Stomach (tissue), 4 donors: ENCODE measurements around the gene FLYWCH1.

Source experiments
- CTCF ChIP-seq, 7 experiments: fragments of 450-650 bp in 4 of 7; fragments of 200-600 bp in 3 of 7; sonication (generic) in 3 of 7; IDR thresholded peaks; one replicate each; pipeline ENCODE4 v1.5.1; 2016 to 2019; ENCODE audit warnings: antibody characterized with exemption in 7 of 7, control low read depth in 2 of 7, mild to moderate bottlenecking in 1 of 7
- EP300 ChIP-seq: sonication (generic); formaldehyde crosslinking; IDR thresholded peaks from one replicate; pipeline ENCODE4 v1.6.1; 2017; ENCODE audit warnings: antibody characterized with exemption

- TF ChIP-seq CTCF (IDR thresholded peaks at IDR 0.05) (no peak), EP300 (no peak)
Measured at GRCh38 chr16:2946649-2947048, 34.9 kb downstream of the FLYWCH1 start.
